Neutrophil (primary cell): ENCODE results near the gene ZNF423.
"Not testable (repeated sequence)": the region's sequence is repeated elsewhere in the genome, so short reads cannot be mapped to it uniquely, and the experiment has no call there.

Experiments
- H3K27ac ChIP-seq: fragments of 200-600 bp; sonication (generic); 2 replicates; pipeline ENCODE4 v1.5.1; 2016; ENCODE audit warnings: mild to moderate bottlenecking, moderate library complexity
- H3K27me3 ChIP-seq: fragments of 200-600 bp; sonication (generic); 2 replicates; pipeline ENCODE4 v1.6.0; 2016; ENCODE audit warnings: mild to moderate bottlenecking
- H3K36me3 ChIP-seq: fragments of 200-600 bp; sonication (generic); 2 replicates; pipeline ENCODE4 v1.5.1; 2017
- H3K4me1 ChIP-seq, 2 experiments: fragments of 200-600 bp in 1 of 2; sonication (generic) in 1 of 2; 1 replicate in 1 of 2; 2 replicates in 1 of 2; pipeline versions ENCODE4 v1.5.1 to v1.6.1; 2013 to 2016; ENCODE audit warnings: low read depth in 1 of 2, low read length in 1 of 2, mild to moderate bottlenecking in 1 of 2, moderate library complexity in 1 of 2; ENCODE audit not compliant: control insufficient read depth in 1 of 2, insufficient read depth in 1 of 2
- H3K4me3 ChIP-seq, 2 experiments: fragments of 200-600 bp in 1 of 2; sonication (generic) in 1 of 2; 1 replicate in 1 of 2; 2 replicates in 1 of 2; pipeline ENCODE4 v1.5.1; 2013 to 2016; ENCODE audit warnings: low read depth in 1 of 2, low read length in 1 of 2, mild to moderate bottlenecking in 1 of 2, moderate library complexity in 1 of 2
- H3K9me3 ChIP-seq: fragments of 200-600 bp; sonication (generic); 2 replicates; pipeline ENCODE4 v1.5.1; 2016
- TF ChIP-seq, protein P1 (sequence below): fragments of 200-600 bp; sonication (generic); IDR thresholded peaks from 2 replicates; pipeline ENCODE4 v1.5.1; 2016; ENCODE audit warnings: antibody characterized with exemption

Gene ZNF423

DNA sequence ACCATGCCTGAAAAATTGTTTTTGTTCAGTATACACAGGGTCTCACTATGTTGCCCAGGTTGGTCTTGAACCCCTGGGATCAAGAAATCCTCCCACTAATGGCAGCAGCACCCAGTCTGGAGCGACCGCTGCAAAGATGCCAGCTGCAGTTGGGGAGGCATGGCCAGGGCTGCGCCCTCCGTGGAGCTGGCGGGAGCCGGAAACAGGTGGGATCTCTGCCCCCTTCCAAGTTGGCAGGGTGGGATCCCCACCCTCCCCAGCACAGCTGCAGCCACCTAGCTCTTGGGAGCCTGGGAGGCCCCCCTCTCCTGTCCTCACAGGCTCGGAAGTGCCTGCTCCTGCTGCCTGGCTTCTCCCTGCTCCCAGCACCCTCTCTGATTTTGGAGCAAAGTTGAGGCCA is 176.8 kb downstream of the ZNF423 start:
- TF ChIP-seq, protein P1, sequence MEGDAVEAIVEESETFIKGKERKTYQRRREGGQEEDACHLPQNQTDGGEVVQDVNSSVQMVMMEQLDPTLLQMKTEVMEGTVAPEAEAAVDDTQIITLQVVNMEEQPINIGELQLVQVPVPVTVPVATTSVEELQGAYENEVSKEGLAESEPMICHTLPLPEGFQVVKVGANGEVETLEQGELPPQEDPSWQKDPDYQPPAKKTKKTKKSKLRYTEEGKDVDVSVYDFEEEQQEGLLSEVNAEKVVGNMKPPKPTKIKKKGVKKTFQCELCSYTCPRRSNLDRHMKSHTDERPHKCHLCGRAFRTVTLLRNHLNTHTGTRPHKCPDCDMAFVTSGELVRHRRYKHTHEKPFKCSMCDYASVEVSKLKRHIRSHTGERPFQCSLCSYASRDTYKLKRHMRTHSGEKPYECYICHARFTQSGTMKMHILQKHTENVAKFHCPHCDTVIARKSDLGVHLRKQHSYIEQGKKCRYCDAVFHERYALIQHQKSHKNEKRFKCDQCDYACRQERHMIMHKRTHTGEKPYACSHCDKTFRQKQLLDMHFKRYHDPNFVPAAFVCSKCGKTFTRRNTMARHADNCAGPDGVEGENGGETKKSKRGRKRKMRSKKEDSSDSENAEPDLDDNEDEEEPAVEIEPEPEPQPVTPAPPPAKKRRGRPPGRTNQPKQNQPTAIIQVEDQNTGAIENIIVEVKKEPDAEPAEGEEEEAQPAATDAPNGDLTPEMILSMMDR = no peak
- no peak overlapping the region for H3K27ac ChIP-seq
- H3K4me3 ChIP-seq = no peak overlapping the region
- no peaks in the 10 kb centered on the region for H3K4me1 ChIP-seq
- H3K9me3 ChIP-seq = no peaks in the 10 kb centered on the region
- H3K27me3 ChIP-seq = no peaks in the 10 kb centered on the region
- no peaks in the 10 kb centered on the region for H3K36me3 ChIP-seq

DNA sequence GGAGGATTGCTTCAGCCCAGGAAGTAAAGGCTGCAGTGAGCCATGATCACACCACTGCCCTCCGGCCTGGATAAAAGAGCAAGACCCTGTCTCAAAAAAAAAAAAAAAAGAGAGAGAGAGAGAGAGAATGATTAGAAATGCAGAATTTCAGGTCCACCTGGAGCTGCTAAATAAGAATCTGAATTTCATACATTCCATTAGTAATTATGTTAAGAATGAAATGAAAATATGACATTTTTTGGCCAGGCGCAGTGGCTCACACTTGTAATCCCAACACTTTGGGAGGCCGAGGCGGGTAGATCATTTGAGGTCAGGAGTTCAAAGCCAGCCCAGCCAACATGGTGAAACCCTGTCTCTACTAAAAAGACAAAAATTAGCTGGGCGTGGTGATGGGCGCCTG is 178.3 kb downstream of the ZNF423 start:
- H3K9me3 ChIP-seq = not testable (repeated sequence)

DNA sequence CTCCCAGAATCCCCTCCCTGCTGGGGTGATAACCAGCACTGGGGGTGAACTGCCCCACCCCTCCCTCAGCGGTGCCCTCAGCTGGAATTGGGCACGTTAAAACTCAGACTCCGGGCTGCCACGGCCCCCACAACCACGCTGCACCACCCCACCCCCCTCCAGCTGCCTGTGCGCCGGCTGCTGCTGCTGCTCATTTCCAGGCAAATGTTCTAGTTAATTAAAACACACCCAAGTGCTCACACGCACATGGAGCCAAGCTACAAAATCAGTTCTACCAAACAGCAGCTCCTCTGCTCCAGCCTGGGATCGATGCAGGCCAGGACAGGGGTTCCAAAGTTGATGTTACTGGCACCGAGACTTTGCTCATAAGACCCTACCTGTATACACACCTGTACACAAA is 180.5 kb downstream of the ZNF423 start:
- TF ChIP-seq, protein P1 = no peak
- no peaks in the 10 kb centered on the region for H3K9me3 ChIP-seq
- H3K4me1 ChIP-seq = no peaks in the 10 kb centered on the region
- H3K27ac ChIP-seq = no peak overlapping the region
- no peak overlapping the region for H3K4me3 ChIP-seq
- no peaks in the 10 kb centered on the region for H3K36me3 ChIP-seq
- H3K27me3 ChIP-seq = no peaks in the 10 kb centered on the region

More for the DNA sequence above, 178.3 kb downstream of the ZNF423 start:
- H3K27me3 ChIP-seq, H3K27ac ChIP-seq, H3K36me3 ChIP-seq, H3K4me1 ChIP-seq, H3K4me3 ChIP-seq: not testable (repeated sequence)

DNA sequence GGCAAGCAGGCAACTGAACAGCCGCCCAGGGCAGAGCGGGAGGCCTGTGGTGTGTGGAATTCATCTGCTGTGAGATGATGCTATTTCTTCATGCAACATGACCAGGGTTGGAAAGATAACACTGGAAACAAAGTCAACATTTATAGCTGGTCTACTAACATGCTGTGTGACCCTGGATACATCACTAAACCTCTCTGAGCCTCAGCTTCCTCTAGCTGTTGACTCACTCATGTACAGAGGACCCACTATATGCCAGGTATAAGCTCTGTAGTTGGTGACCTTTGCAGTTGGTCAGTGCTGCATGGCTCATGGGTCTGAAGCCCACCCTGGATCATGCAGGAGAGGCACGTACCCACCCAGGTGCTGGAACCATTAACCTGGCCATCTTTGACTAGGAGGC is 180.9 kb downstream of the ZNF423 start:
- no peaks in the 10 kb centered on the region for H3K36me3 ChIP-seq
- no peak overlapping the region for H3K27ac ChIP-seq
- no peaks in the 10 kb centered on the region for H3K4me1 ChIP-seq
- H3K9me3 ChIP-seq = no peaks in the 10 kb centered on the region
- TF ChIP-seq, protein P1 = no peak
- no peak overlapping the region for H3K4me3 ChIP-seq
- H3K27me3 ChIP-seq = no peaks in the 10 kb centered on the region

DNA sequence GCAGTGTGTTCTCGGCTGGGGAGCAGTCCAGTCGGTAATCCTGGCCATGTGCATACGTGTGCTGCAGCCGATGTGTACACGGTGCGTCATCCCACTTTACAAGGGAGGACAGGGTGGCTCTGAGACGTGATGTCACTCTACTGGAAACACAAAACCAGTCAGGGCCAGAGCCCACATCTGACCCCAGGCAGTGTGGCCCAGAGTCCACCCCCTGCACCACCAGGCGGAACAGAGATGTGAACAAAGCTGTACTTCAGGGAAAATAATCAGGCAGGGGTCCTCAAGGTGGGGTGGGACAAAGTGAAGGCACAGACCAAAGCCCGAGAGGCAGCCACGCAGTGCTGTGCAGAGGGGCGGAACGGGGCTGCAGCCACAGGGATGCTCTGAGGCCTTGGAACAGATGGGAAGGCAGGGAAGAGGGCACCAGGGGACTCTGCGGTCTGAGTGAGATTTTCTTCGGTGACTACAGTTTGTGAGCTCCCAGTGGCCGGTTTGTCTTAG is 181.5 kb downstream of the ZNF423 start:
- no peaks in the 10 kb centered on the region for H3K9me3 ChIP-seq
- H3K4me3 ChIP-seq = no peak overlapping the region
- H3K27me3 ChIP-seq = no peaks in the 10 kb centered on the region
- no peaks in the 10 kb centered on the region for H3K4me1 ChIP-seq
- TF ChIP-seq, protein P1 = no peak
- no peaks in the 10 kb centered on the region for H3K36me3 ChIP-seq
- H3K27ac ChIP-seq = no peak overlapping the region

DNA sequence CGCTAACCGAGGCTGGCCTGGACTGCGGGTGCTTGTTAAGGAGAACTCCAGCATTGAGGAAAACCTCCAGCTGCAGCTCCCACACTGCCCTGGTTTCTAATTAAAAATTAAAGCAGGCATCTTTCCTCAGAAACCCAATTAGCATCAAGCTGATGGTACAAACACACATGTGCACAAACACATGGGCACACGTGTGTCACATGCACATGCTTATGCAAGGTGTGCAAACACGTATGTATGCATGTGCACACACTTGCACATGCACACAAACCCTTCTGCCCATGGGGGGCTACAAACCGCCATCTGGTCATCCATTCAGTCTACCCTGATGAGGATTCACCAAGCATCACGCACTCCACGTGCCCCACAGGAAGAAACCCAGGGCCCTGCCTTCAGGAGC is 182.5 kb downstream of the ZNF423 start:
- no peaks in the 10 kb centered on the region for H3K27me3 ChIP-seq
- H3K4me3 ChIP-seq = no peak overlapping the region
- no peak overlapping the region for H3K27ac ChIP-seq
- no peaks in the 10 kb centered on the region for H3K4me1 ChIP-seq
- H3K9me3 ChIP-seq = no peaks in the 10 kb centered on the region
- H3K36me3 ChIP-seq = no peaks in the 10 kb centered on the region
- TF ChIP-seq, protein P1 = no peak
